WTC11 (cell line): ENCODE results near the gene STPG2. TPM values are rescaled to one million over a fixed set of nuclear protein-coding genes. Genes with fewer than 3 reads are reported as not detected.

Experiments
- ATAC-seq: fragments of 200-7000 bp; cut with Tn5 transposase; 2 replicates; pipeline ENCODE4 v1.10.0; 2021; ENCODE audit warnings: mild to moderate bottlenecking, moderate library complexity
- CTCF ChIA-PET: fragments of 300-600 bp; sonication (Branson Sonifier 250); formaldehyde crosslinking; loops from one replicate; lab custom pipeline; 2021; ENCODE audit warnings: antibody characterized with exemption; lab: Charles Lee
- POLR2A ChIA-PET: fragments of 350-600 bp; sonication (Branson Sonifier 250); formaldehyde crosslinking; loops from one replicate; lab custom pipeline; 2021; ENCODE audit warnings: antibody characterized with exemption; lab: Charles Lee
- DNase-seq: peaks from one replicate; pipeline ENCODE4 v3.0.0; 2021; ENCODE audit warnings: low spot score
- H3K27ac Mint-ChIP-seq: 2 replicates; pipeline ENCODE4 v1.8.0; 2021; ENCODE audit warnings: mixed read lengths
- H3K27me3 Mint-ChIP-seq: 2 replicates; pipeline ENCODE4 v1.8.0; 2021; ENCODE audit warnings: low read depth, mild to moderate bottlenecking, moderate library complexity, mixed read lengths
- H3K36me3 Mint-ChIP-seq: 2 replicates; pipeline ENCODE4 v1.8.0; 2021; ENCODE audit warnings: mixed read lengths
- H3K4me1 Mint-ChIP-seq: 2 replicates; pipeline ENCODE4 v1.8.0; 2022; ENCODE audit warnings: mixed read lengths
- H3K4me3 Mint-ChIP-seq: 2 replicates; pipeline ENCODE4 v1.8.0; 2021; ENCODE audit warnings: mild to moderate bottlenecking, moderate library complexity, mixed read lengths
- H3K9me3 Mint-ChIP-seq: 2 replicates; pipeline ENCODE4 v1.8.0; 2021; ENCODE audit warnings: mixed read lengths
- CREM ChIP-seq: sonication (generic); formaldehyde crosslinking; IDR thresholded peaks from 2 replicates; pipeline ENCODE4 v1.8.1; 2022; ENCODE audit warnings: mild to moderate bottlenecking, missing genetic modification reagents, moderate library complexity
- ESRRA ChIP-seq: sonication (generic); formaldehyde crosslinking; IDR thresholded peaks from 2 replicates; pipeline ENCODE4 v1.8.1; 2022; ENCODE audit warnings: mild to moderate bottlenecking, missing genetic modification reagents, borderline replicate concordance
- ETV6 ChIP-seq: sonication (generic); formaldehyde crosslinking; IDR thresholded peaks from 2 replicates; pipeline ENCODE4 v1.8.1; 2022; ENCODE audit warnings: mild to moderate bottlenecking, missing genetic modification reagents
- JAZF1 ChIP-seq: fragments of 250-450 bp; sonication (Bioruptor Pico); IDR thresholded peaks from 2 replicates; pipeline ENCODE4 v1.9.0; 2021; ENCODE audit warnings: moderate library complexity, mild to moderate bottlenecking, inconsistent platforms
- MXD4 ChIP-seq: fragments of 250-450 bp; sonication (Bioruptor Pico); IDR thresholded peaks from 2 replicates; pipeline ENCODE4 v1.8.0; 2021; ENCODE audit warnings: mild to moderate bottlenecking, moderate library complexity, borderline replicate concordance
- NFATC4 ChIP-seq: fragments of 250-450 bp; sonication (Bioruptor Pico); IDR thresholded peaks from 2 replicates; pipeline ENCODE4 v1.9.0; 2021; ENCODE audit warnings: mild to moderate bottlenecking
- SP1 ChIP-seq: sonication (generic); formaldehyde crosslinking; conservative IDR thresholded peaks from 2 replicates; pipeline ENCODE4 v1.8.1; 2022; ENCODE audit warnings: missing genetic modification reagents
- total RNA-seq: library from RNA; stranded (reverse); gene quantifications from 3 replicates; pipeline ENCODE4 v1.2.3, GENCODE V29; 2021
- TF ChIP-seq, protein P1 (sequence below): fragments of 200-600 bp; IDR thresholded peaks from 2 replicates; pipeline ENCODE4 v1.8.0; 2022; ENCODE audit warnings: antibody characterized with exemption
- TF ChIP-seq, protein P2 (sequence below): fragments of 250-450 bp; sonication (Bioruptor Pico); conservative IDR thresholded peaks from 2 replicates; pipeline ENCODE4 v1.9.0; 2021; ENCODE audit warnings: mild to moderate bottlenecking
- TF ChIP-seq, protein P3 (sequence below): fragments of 250-450 bp; sonication (Bioruptor Pico); IDR thresholded peaks from 2 replicates; pipeline ENCODE4 v1.9.0; 2021; ENCODE audit warnings: mild to moderate bottlenecking
- TF ChIP-seq, protein P4 (sequence below): sonication (generic); formaldehyde crosslinking; IDR thresholded peaks from 2 replicates; pipeline ENCODE4 v1.8.0; 2022; ENCODE audit warnings: mild to moderate bottlenecking, missing genetic modification reagents
- TF ChIP-seq, protein P5 (sequence below): sonication (generic); formaldehyde crosslinking; conservative IDR thresholded peaks from 2 replicates; pipeline ENCODE4 v1.8.1; 2023; ENCODE audit warnings: mild to moderate bottlenecking, low read depth, missing genetic modification reagents, moderate library complexity

The STPG2 gene
- total RNA-seq, 1 experiment from 2014 or later: 0.17 TPM

DNA sequence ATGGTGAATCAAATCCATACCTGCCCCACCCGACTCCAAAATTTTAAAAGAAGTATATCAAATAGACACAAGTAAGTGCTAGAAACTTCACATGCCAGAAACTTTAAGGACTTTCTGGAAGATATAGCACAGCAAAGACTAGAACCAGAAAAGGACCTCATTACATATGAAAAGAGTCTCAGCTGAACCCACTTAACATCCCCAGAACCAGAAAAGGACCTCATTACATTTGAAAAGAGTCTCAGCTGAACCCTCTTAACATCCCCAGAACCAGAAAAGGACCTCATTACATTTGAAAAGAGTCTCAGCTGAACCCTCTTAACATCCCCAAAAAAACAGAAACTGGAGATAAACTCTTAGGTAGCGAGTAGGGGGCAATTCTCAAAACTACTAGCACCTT, 32.3 kb downstream of the STPG2 start:
- peaks cover 58% of the 10 kb centered on the region for H3K4me1 Mint-ChIP-seq
- ChIA-PET POLR2A (no interaction called here), CTCF (interaction anchor here (1.3 to 1.4 kb wide), 3 partner anchors 17 to 357 kb away, joined by 4 to 8 read pairs (median 7); partner anchors contain the start of gene STPG2)
- no peaks in the 10 kb centered on the region for H3K36me3 Mint-ChIP-seq
- H3K27ac Mint-ChIP-seq: peak overlapping the region; percentile 15
- DNase-seq (no peak), ATAC-seq (peak; percentile 83)
- H3K4me3 Mint-ChIP-seq: no peak overlapping the region
- H3K9me3 Mint-ChIP-seq: peaks cover 14% of the 10 kb centered on the region
- H3K27me3 Mint-ChIP-seq: no peaks in the 10 kb centered on the region
- no peak for TF ChIP-seq SP1 (CRISPR knock-in tag)
- TF ChIP-seq, protein P1, sequence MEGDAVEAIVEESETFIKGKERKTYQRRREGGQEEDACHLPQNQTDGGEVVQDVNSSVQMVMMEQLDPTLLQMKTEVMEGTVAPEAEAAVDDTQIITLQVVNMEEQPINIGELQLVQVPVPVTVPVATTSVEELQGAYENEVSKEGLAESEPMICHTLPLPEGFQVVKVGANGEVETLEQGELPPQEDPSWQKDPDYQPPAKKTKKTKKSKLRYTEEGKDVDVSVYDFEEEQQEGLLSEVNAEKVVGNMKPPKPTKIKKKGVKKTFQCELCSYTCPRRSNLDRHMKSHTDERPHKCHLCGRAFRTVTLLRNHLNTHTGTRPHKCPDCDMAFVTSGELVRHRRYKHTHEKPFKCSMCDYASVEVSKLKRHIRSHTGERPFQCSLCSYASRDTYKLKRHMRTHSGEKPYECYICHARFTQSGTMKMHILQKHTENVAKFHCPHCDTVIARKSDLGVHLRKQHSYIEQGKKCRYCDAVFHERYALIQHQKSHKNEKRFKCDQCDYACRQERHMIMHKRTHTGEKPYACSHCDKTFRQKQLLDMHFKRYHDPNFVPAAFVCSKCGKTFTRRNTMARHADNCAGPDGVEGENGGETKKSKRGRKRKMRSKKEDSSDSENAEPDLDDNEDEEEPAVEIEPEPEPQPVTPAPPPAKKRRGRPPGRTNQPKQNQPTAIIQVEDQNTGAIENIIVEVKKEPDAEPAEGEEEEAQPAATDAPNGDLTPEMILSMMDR: no peak
- TF ChIP-seq, protein P2, sequence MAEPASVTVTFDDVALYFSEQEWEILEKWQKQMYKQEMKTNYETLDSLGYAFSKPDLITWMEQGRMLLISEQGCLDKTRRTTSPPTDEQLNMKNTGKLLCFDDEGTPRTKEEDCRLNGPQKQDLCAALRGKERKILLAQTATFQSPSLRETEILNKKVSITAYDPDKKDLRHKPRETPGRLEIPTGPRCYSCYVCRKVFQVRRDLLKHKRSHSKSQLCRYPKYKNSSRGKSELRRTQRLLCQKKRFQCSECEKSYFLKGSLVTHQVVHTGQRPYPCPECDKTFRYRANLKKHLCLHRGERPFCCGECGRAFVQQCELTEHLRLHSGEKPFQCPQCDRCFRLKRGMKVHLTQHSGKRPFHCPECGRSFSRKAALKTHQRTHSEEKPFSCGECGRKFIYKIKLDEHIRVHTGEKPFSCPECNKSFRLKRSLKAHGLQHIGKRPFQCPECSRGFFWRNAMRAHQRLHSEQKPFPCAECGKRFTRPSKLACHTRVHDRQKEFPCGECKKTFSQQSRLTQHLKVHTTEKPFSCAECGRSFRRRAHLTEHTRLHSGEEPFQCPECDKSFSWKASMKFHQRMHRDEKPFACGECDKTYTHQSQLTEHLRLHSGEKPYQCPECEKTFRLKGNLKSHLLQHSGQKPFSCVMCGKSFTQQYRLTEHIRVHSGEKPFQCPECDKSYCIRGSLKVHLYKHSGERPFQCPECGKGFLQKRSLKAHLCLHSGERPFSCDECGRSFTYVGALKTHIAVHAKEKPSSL (CRISPR knock-in tag): no peak

DNA sequence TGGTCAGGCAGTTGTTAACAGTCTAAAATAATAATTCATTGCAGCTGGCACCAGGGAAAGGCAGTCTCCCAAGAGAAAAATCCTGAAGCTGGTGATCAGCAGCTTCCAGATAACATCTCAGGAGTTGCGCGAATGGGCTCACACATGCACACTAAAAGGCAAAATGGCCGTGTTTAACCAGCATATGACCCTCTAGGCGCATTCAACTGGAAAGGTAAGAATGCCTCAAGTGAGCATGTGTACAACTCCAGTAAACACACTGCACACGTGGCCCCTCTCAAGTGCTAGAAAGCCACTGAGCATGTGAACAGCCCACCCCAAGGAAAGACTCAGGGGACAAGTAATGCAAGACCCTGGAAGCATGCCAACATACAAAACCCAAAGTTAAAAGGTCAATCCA, 33.1 kb downstream of the STPG2 start:
- POLR2A ChIA-PET: no interaction called here
- ATAC-seq (no peak), DNase-seq (no peak)
- H3K36me3 Mint-ChIP-seq: no peaks in the 10 kb centered on the region
- TF ChIP-seq CREM (no peak), ETV6 (CRISPR knock-in tag) (no peak), NFATC4 (no peak), JAZF1 (no peak), ESRRA (no peak), MXD4 (CRISPR knock-in tag) (no peak)
- TF ChIP-seq, protein P3, sequence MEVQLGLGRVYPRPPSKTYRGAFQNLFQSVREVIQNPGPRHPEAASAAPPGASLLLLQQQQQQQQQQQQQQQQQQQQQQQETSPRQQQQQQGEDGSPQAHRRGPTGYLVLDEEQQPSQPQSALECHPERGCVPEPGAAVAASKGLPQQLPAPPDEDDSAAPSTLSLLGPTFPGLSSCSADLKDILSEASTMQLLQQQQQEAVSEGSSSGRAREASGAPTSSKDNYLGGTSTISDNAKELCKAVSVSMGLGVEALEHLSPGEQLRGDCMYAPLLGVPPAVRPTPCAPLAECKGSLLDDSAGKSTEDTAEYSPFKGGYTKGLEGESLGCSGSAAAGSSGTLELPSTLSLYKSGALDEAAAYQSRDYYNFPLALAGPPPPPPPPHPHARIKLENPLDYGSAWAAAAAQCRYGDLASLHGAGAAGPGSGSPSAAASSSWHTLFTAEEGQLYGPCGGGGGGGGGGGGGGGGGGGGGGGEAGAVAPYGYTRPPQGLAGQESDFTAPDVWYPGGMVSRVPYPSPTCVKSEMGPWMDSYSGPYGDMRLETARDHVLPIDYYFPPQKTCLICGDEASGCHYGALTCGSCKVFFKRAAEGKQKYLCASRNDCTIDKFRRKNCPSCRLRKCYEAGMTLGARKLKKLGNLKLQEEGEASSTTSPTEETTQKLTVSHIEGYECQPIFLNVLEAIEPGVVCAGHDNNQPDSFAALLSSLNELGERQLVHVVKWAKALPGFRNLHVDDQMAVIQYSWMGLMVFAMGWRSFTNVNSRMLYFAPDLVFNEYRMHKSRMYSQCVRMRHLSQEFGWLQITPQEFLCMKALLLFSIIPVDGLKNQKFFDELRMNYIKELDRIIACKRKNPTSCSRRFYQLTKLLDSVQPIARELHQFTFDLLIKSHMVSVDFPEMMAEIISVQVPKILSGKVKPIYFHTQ (CRISPR knock-in tag): no peak
- TF ChIP-seq, protein P4, sequence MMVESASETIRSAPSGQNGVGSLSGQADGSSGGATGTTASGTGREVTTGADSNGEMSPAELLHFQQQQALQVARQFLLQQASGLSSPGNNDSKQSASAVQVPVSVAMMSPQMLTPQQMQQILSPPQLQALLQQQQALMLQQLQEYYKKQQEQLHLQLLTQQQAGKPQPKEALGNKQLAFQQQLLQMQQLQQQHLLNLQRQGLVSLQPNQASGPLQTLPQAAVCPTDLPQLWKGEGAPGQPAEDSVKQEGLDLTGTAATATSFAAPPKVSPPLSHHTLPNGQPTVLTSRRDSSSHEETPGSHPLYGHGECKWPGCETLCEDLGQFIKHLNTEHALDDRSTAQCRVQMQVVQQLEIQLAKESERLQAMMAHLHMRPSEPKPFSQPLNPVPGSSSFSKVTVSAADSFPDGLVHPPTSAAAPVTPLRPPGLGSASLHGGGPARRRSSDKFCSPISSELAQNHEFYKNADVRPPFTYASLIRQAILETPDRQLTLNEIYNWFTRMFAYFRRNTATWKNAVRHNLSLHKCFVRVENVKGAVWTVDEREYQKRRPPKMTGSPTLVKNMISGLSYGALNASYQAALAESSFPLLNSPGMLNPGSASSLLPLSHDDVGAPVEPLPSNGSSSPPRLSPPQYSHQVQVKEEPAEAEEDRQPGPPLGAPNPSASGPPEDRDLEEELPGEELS: no peak
- TF ChIP-seq, protein P2 (CRISPR knock-in tag): no peak
- TF ChIP-seq, protein P5, sequence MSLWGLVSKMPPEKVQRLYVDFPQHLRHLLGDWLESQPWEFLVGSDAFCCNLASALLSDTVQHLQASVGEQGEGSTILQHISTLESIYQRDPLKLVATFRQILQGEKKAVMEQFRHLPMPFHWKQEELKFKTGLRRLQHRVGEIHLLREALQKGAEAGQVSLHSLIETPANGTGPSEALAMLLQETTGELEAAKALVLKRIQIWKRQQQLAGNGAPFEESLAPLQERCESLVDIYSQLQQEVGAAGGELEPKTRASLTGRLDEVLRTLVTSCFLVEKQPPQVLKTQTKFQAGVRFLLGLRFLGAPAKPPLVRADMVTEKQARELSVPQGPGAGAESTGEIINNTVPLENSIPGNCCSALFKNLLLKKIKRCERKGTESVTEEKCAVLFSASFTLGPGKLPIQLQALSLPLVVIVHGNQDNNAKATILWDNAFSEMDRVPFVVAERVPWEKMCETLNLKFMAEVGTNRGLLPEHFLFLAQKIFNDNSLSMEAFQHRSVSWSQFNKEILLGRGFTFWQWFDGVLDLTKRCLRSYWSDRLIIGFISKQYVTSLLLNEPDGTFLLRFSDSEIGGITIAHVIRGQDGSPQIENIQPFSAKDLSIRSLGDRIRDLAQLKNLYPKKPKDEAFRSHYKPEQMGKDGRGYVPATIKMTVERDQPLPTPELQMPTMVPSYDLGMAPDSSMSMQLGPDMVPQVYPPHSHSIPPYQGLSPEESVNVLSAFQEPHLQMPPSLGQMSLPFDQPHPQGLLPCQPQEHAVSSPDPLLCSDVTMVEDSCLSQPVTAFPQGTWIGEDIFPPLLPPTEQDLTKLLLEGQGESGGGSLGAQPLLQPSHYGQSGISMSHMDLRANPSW (CRISPR knock-in tag): no peak
- TF ChIP-seq, all 79 proteins: peak for 0
- Mint-ChIP-seq H3K9me3 (peaks cover 14% of the 10 kb centered on the region), H3K27me3 (no peaks in the 10 kb centered on the region), H3K4me1 (peaks cover 58% of the 10 kb centered on the region), H3K4me3 (no peak overlapping the region), H3K27ac (no peak overlapping the region; the same call in 1 of the 2 replicates)
- CTCF ChIA-PET: no interaction called here
